Left lung (tissue), 10 donors: ENCODE data around the gene JAK3. TPM values are rescaled to one million over a fixed set of nuclear protein-coding genes. Genes with fewer than 3 reads are reported as not detected.
A peak's percentile ranks its signal among the peaks of the same experiment; 100 is the strongest.
"Not testable (repeated sequence)": the region's sequence is repeated elsewhere in the genome, so short reads cannot be mapped to it uniquely, and the experiment has no call there.

ENCODE experiments used
- ATAC-seq: fragments of 200-7000 bp; cut with Tn5 transposase; one replicate; pipeline ENCODE4 v1.9.1; 2020; ENCODE audit warnings: moderate library complexity
- DNase-seq, 4 donors: peaks; one replicate each; pipeline ENCODE4 v3.0.0-alpha.2; 2013 to 2020
- H3K27ac ChIP-seq, 2 donors: fragments of 200-600 bp; sonication (generic) in 1 of 2; one replicate each; pipeline versions ENCODE4 v1.5.0 to v1.8.0; 2020 to 2021
- H3K27me3 ChIP-seq, 2 donors: fragments of 200-600 bp; sonication (generic) in 1 of 2; one replicate each; pipeline versions ENCODE4 v1.5.0 to v1.8.0; 2020 to 2021
- H3K36me3 ChIP-seq, 2 donors: fragments of 200-600 bp; sonication (generic) in 1 of 2; one replicate each; pipeline versions ENCODE4 v1.5.0 to v1.8.0; 2020 to 2021
- H3K4me1 ChIP-seq, 2 donors: fragments of 200-600 bp; one replicate each; pipeline ENCODE4 v1.8.0; 2021
- H3K4me3 ChIP-seq, 2 donors: fragments of 200-600 bp; sonication (generic) in 1 of 2; one replicate each; pipeline versions ENCODE4 v1.5.0 to v1.8.0; 2020 to 2021; ENCODE audit warnings: mild to moderate bottlenecking in 1 of 2
- H3K9me3 ChIP-seq, 2 donors: fragments of 200-600 bp; sonication (generic) in 1 of 2; one replicate each; pipeline versions ENCODE4 v1.5.0 to v1.8.0; 2020 to 2021
- intact Hi-C, 2 donors: fragments of 100-400 bp; cut with DNase I; formaldehyde crosslinking; loops; one replicate each; pipeline versions ENCODE4 v1.11.2 to v1.14.2; 2022
- polyA plus RNA-seq, 6 donors: library from polyadenylated mRNA; unstranded; fragments of 120-200 nt; gene quantifications; one replicate each; pipeline ENCODE4 v1.2.1, GENCODE V29; 2013; ENCODE audit not compliant: insufficient read length in 6 of 6
- total RNA-seq, 2 donors: library from RNA; stranded (reverse); fragmentation: NEBNext Ultra II Directional; extraction: Animal tissue kit (Norgen Biotek cat#: 25700); gene quantifications; one replicate each; pipeline ENCODE4 v1.2.1, GENCODE V29; 2021
- TF ChIP-seq, protein P1 (sequence below), 2 donors: fragments of 200-600 bp; sonication (generic) in 1 of 2; IDR thresholded peaks; one replicate each; pipeline versions ENCODE4 v1.5.0 to v1.8.0; 2021; ENCODE audit warnings: antibody characterized with exemption in 2 of 2
- donor health status: DM: no; HTN: yes; CAD: no.
- donor health status: DM: no; HTN: no; CAD: no.

The JAK3 gene
- total and polyA plus RNA-seq, 8 donors, result 2.3 to 35.9 (median 3.0) TPM

DNA sequence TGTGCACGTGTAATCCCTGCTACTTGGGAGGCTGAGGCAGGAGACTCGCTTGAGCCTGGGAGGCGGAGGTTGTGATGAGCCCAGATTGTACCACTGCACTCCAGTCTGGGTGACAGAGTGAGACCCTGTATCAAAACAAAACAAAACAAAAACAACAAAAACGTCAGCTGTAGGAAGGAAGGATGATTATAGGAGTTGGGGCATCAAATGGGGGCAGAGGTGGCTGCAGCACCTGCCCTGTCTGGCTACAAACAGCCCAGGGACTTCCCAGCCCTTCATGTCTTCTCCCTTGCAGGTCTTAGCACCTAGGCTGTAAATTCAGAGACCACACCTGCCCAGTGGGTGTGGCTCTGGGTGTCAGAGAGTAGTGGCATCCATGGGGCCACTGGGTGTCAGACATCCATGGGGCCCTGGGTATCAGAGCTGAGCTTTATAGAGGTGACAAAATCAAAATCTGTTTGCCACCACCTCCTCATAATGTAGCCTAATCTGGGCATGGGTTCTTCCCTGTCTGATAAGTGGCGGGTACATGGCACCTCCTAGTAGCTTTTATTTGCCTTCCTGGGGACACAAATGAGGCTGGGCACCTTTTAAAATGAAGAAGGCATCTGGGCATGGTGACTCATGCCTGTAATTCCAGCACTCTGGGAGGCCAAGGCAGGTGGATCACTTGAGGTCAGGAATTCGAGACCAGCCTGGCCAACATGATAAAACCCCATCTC lies 57.6 kb downstream of the JAK3 start:
- H3K27ac ChIP-seq, result no peak overlapping the region
- H3K36me3 ChIP-seq, result peaks cover 0 to 18% of the 10 kb centered on the region in 2 donors
- no peak for DNase-seq
- peak; percentile 30 for ATAC-seq
- intact Hi-C loops, result no loop called here
- no peaks in the 10 kb centered on the region for H3K9me3 ChIP-seq
- H3K4me1 ChIP-seq, result peaks cover 3 to 9% of the 10 kb centered on the region in 2 donors
- TF ChIP-seq, protein P1, sequence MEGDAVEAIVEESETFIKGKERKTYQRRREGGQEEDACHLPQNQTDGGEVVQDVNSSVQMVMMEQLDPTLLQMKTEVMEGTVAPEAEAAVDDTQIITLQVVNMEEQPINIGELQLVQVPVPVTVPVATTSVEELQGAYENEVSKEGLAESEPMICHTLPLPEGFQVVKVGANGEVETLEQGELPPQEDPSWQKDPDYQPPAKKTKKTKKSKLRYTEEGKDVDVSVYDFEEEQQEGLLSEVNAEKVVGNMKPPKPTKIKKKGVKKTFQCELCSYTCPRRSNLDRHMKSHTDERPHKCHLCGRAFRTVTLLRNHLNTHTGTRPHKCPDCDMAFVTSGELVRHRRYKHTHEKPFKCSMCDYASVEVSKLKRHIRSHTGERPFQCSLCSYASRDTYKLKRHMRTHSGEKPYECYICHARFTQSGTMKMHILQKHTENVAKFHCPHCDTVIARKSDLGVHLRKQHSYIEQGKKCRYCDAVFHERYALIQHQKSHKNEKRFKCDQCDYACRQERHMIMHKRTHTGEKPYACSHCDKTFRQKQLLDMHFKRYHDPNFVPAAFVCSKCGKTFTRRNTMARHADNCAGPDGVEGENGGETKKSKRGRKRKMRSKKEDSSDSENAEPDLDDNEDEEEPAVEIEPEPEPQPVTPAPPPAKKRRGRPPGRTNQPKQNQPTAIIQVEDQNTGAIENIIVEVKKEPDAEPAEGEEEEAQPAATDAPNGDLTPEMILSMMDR (IDR thresholded peaks at IDR 0.05), result no peak
- peaks cover 14 to 54% of the 10 kb centered on the region in 2 donors for H3K27me3 ChIP-seq
- H3K4me3 ChIP-seq, result no peak overlapping the region

DNA sequence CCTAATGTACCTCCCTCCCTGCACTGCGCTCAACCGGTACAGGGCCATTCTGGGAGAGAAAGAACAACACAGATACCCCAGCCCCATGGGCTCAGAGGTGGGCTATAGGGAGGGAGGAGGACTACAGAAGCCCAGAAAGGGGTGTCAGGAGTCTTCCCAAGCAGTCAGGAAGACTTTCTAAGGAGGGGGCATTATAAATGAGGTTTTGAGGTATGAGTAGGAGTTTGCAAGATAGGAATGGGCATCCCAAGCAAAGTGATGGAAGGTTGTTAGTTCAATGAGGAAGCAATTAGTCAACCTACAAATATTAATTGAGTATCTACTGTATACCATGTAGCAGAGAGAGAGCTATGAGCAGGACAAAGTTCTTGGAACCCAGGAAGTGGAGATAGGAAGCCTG lies 59.1 kb downstream of the JAK3 start:
- intact Hi-C loops, result loop anchor here in 1 of 2 donors (10.0 kb wide), 1 partner anchor 66 kb away; the partner anchor contains the start of gene RPL18A
- Histone ChIP-seq H3K9me3 (no peaks in the 10 kb centered on the region), H3K36me3 (peaks cover 0 to 23% of the 10 kb centered on the region in 2 donors), H3K27me3 (peaks cover 0 to 38% of the 10 kb centered on the region in 2 donors), H3K4me3 (no peak overlapping the region), H3K27ac (no peak overlapping the region), H3K4me1 (peaks cover 0 to 3% of the 10 kb centered on the region in 2 donors)
- TF ChIP-seq, protein P1 (IDR thresholded peaks at IDR 0.05), result no peak
- DNase-seq, result no peak
- no peak for ATAC-seq

DNA sequence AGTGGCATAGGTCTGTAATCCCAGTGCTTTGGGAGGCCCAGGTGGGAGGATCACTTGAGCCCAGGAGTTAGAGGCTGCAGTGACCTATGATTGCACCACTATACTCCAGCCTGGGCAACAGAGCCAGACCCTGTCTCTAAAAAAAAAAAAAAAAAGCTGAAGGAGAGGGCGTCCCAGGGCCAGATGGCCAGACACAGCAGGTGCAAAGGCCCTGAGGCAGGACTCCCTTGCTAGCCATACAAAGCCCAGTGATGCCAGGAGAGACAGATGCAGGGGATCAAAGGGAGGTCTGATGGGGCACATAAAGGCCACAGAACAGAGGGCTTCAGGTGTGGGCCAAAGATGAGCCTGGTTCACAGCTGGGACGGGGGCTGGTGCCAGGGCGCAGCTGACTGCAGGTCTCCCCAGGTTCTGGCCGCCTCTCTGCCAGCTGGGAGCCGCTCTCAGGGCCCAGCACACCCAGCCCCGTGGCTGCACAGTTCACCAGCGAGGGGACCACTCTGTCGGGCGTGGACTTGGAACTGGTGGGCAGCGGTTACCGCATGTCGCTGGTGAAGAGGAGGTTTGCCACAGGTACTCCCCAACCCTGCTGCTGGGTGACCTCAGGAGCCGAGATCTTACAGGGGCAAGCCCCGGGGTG lies 60.4 kb downstream of the JAK3 start:
- H3K4me3 ChIP-seq, result no peak overlapping the region
- ATAC-seq (no peak), DNase-seq (no peak)
- peaks cover 0 to 34% of the 10 kb centered on the region in 2 donors for H3K36me3 ChIP-seq
- no peaks in the 10 kb centered on the region for H3K9me3 ChIP-seq
- H3K27ac ChIP-seq, result no peak overlapping the region
- TF ChIP-seq, protein P1 (IDR thresholded peaks at IDR 0.05), result no peak
- peaks cover 0 to 3% of the 10 kb centered on the region in 2 donors for H3K4me1 ChIP-seq
- intact Hi-C loops, result loop anchor here in 1 of 2 donors (10.0 kb wide), 1 partner anchor 67 kb away; the partner anchor contains the start of gene RPL18A
- peaks cover 0 to 25% of the 10 kb centered on the region in 2 donors for H3K27me3 ChIP-seq

DNA sequence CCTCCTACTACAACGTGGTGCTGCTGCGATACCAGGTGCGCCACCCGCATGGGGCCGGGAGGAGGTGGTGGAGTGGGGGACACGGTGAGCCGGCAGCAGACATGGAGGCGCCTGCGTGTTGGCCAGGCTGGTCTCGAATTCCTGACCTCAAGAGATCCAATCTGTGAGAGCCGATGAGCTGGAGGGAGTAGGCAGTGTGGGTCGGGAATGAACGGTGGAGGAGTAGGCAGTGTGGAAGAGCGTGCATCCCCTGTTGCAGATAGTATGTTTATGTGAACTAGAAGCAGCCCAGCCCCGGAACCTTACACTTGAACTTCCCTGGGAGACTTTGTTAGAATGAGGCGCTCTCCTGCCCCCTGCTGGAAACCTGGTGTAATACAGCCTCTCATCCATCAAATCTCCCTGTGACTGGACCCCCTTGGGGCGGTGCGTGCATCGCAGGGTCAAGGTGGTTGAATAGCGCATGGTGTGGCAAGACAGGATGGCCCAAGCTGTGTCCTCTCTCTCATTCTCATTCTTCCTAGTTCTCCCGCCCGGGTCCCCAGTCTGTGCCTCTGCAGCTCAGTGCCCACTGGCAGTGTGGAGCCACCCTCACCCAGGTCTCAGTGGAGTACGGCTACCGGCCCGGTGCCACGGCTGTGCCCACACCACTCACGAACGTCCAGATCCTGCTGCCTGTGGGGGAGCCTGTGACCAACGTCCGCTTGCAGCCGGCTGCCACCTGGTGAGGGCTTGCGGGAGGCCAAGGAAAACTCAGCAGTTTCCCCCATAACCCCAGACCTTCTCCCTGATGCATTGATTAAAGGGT lies 63.4 kb downstream of the JAK3 start:
- Histone ChIP-seq H3K4me1 (peaks cover 0 to 7% of the 10 kb centered on the region in 2 donors), H3K27me3 (peaks cover 0 to 22% of the 10 kb centered on the region in 2 donors), H3K4me3 (no peak overlapping the region), H3K36me3 (peaks cover 0 to 41% of the 10 kb centered on the region in 2 donors), H3K9me3 (no peaks in the 10 kb centered on the region), H3K27ac (no peak overlapping the region)
- TF ChIP-seq, protein P1 (IDR thresholded peaks at IDR 0.05), result peak; percentile 75 to 77
- peak in 3 of 4 donors; percentile 31 to 65 (median 63) for DNase-seq
- intact Hi-C loops, result loop anchor here in 1 of 2 donors (10.0 kb wide), 1 partner anchor 70 kb away; the partner anchor contains the start of gene RPL18A
- ATAC-seq, result peak; percentile 90

DNA sequence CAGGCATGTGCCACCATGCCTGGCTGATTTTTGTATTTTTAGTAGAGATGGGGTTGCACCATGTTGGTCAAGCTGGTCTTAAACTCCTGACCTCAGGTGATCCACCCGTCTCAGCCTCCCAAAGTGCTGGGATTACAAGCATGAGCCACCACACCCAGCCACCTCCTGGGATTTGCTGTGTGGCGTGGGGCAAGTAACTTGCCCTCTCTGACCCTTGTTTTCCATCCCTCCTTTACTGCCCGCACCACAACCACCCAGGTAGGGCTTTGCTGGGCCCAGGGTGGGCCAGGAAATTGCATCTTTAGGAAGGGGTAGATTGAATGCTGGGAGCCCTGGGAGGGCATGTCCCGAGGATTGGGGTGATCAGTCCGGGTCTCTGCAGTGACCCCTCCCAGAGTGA lies 64.1 kb downstream of the JAK3 start:
- H3K9me3 ChIP-seq, ATAC-seq, DNase-seq, H3K27ac ChIP-seq, H3K4me3 ChIP-seq: not testable (repeated sequence)
- Histone ChIP-seq H3K27me3 (peaks cover 0 to 29% of the 10 kb centered on the region in 2 donors), H3K36me3 (peaks cover 0 to 40% of the 10 kb centered on the region in 2 donors), H3K4me1 (peaks cover 4 to 13% of the 10 kb centered on the region in 2 donors)
- intact Hi-C loops, result loop anchor here in 1 of 2 donors (10.0 kb wide), 1 partner anchor 71 kb away; the partner anchor contains the start of gene RPL18A
